Suppressor macrophage (primary cell): ENCODE results near the gene PLEKHA5.
"Not testable (repeated sequence)": the region's sequence is repeated elsewhere in the genome, so short reads cannot be mapped to it uniquely, and the experiment has no call there.

ENCODE experiments used
- DNase-seq, 4 experiments: peaks; one replicate each; pipeline ENCODE4 v3.0.0-alpha.2; 2020 to 2022

The PLEKHA5 gene

DNA sequence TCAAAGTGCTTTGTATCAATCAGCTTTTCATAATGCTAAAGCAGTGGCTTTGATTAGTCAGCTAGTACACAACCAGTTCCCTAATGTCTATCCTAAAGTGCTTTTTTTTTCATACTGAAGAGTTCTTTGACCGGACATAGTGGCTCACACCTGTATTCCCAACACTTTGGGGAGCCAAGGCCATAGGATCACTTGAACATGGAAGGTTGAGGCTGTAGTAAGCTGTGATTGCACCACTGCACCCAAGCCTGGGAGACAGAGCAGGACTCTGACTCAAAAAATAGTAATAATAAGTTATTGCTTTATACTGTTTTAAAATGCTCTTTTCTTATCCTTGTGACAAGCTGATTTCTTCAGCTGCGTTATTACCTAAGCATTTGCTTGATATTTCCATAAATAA, 155.1 kb downstream of the PLEKHA5 start:
- DNase-seq: no peak

DNA sequence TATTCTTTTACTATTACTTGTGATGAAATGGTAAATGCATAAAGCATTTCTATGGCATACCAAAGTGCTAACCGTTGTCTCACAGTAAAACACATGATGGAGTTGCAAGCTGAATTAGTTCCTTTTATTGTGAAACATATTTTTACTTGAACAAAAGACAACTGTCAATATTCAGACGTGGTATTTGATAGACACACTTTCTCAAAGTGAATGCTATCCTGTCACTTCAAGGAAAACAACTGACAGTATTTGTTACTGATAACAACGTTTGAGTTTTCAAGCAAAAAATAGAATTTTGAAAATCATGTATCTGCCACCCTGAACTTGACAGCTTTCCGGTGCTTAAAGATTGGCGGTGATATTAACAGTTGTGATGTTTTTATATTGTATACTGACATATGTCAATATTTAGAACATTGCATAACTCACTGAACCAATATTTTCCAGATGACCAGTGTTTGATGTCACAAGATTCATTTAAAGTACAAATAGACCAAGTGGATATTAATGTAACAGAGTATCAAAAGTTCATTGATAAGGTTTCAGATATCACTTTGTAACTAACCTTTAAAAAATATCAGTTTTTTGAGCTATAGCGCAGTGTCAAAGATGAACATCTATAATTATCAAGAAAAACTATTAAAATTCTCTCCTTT, 156.4 kb downstream of the PLEKHA5 start:
- DNase-seq: no peak

DNA sequence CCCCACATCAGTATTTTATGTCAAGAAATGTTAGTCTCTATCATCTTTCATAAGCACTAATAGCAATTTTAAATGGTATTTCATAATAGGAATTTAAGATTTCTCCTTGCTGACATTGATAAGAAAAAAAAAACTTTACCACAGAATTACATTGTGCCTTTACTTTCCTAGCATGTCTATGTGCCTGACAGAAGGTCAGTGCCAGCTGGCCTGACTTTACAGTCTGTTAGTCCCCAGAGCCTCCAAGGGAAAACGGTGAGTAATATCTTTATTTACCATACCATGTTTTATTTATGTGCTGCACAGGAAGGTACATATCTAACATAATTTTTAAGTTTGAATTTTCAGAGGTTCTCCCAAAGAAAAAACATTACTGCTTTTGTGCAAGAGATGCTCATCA, 157.8 kb downstream of the PLEKHA5 start:
- DNase-seq: no peak

DNA sequence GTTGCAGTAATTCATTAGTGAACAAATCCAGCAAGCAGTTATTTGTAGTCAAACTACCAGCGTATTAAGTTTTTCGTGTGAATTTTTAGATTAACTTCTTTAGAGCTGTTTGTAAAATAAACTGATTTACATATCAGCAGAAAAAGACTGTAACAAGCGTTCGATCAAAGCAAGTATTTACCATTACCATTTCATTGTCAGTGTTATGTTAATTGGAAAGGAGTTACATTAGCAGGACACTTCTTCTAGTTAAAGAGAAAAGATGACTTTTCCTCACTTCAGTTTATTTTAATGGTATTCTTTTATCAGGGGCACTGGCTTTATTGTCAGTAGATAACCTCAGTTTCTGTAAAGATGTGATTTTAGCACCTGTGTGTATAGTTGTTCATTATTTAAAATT, 158.6 kb downstream of the PLEKHA5 start:
- DNase-seq: no peak

DNA sequence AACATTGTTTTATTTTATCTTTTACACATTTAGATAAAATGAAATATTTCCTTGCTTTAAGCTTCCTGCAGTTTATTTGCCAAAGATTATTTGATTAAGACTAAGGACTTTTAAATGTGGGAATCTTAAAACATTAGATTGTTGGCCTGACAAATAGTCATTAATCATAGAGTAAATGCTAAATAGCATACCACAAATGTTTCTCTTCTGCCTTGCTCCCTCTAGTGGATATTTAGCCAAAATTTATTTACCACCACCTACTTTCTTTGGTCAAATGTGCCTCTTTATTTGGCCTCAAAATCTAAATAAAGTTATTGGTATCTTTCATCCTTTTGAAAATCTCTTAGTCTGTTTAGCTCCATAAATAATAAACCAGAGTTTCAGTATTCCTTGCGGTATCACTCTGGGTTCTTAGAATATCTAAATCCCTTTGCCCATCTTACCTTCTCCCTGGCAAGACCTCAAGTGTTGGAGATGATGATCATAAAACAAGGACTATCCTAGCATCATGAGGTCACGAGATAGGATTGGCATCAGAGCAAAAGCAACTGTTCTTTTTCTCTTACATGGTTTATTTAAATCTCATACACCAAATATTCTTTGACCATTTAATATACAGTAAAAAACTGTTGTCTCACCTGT, 159.2 kb downstream of the PLEKHA5 start:
- DNase-seq: peak; percentile 13 to 78 (median 40)

DNA sequence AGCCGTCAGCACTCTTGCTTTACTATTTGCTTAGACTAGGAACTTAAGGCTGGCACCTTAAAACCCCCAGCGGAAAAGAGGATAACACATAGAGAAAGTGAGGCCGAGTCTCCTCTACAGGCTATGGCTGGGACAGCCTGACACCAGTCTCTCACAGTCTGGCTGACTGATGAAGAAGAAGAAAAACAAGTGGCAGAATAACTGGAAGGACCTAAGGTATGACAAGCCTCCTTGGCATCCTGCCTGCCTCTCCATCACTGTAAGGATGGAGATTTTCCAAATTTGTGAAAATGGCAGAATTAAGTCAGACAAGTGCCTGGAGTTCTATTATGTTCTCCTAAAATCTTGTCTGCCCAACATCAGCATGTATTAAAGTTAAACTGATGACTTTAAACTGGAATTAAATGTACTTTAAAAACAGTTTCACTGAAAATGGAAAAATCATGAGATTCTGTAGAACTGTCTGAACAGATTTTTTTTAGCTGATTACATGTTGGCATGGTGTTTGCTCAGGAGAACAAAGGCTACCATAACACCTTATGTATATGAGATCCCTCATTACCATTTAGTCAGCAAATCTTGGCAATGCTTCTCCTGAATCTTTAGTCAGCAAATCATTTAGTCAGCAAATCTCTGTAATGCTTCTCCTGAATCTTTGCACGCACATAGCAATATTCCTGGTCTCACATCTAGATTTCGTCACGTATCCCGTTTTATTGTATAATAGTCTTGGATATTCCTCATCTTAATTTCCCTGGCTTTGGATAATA, 169.5 kb downstream of the PLEKHA5 start:
- DNase-seq: no peak

DNA sequence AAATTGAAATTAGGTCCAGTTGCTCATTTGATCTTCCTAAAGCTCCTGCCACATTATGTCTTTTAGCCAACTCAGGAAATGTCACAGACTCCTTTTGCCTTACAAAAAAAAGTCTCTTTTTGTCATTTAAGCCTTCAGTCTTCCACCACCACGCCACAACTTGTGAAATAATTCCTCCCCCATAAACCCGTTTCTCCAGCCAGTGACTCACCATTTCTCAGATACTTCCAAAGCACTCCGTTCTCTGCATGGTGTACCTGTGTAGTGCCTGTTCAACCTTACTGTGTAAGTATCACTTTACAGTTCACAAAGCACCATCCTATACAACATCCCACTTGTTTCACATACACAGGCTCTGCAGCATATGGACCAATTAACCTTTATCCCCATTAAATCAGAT, 170.2 kb downstream of the PLEKHA5 start:
- DNase-seq: peak in 3 of 4 experiments; percentile 1 to 9 (median 4)

DNA sequence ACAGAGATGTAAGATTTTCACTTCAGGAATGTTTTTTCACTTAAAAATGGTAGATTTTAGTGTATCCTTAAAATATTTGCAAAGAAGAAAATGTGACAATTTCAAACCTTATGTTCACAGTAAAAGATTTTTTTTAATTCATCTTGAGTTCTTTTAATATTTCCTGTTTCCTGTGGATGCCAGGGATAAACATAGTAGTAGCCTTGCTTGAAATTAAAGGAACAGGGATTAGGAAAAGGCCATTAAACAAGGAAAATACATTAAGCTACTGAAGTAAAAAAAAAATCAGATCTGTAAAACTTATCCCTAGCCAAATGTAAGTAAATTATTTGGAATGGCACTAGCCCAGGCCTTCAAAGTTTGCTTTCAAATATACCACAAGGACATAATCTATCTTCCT, 171.7 kb downstream of the PLEKHA5 start:
- no peak for DNase-seq

DNA sequence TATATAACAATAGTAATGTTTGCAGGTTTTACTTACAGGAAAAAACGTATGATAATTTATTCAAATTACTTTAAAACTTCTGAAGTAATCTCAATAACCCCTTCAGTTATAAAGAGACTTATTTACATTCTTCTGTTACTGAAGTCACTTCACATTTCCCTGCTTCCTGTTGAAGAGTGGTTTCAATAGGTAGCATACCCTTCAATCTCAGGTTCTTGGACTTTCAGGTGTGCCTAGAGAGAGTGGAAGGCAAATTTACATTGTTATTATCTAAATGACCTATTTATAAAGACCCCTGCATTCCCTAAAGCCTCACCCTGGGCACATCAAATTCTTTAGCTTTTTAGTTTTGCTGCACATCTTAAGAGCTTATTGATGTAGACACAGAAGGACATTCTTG, 172.2 kb downstream of the PLEKHA5 start:
- DNase-seq: no peak

DNA sequence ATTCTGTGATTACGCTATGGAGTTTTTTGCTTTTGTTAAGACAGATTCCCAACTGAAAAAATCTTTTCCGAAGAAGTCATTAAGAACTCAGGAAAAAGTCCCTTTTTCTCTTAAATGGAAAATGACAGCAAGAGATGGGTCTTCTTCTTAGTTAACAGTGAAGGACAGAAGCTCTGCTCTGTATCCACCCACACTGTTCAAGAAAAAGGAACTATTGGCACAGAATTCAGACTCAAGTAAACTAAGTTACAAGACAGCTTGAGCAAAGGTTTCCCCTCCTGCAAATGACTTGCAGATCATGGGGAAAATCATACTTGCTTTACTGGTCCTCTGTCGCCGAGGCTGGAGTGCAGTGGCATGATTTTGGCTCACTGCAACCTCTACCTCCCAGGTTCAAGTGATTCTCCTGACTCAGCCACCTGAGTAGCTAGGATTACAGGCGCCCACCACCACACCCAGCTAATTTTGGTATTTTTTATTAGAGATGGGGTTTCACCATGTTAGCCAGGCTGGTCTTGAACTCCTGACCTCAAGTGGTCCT, 172.6 kb downstream of the PLEKHA5 start:
- DNase-seq: peak; percentile 9 to 53 (median 44)

DNA sequence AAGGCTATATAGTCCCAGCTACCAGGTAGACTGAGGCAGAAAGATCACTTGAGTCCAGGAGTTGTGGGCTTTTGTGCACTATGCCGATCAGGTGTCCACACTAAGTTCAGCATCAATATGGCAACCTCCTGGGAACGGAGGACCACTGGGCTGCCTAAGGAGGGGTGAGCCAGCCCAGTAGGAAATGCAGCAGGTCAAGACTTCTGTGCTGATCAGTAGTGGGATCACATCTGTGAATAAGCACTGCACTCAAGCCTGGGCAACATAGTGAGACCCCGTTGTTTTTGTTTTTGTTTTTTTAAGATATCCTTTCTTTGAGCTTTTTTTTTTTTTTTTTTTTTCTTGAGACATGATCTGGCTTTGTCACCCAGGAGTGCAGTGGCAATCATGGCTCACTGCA, 174.0 kb downstream of the PLEKHA5 start:
- no peak for DNase-seq

DNA sequence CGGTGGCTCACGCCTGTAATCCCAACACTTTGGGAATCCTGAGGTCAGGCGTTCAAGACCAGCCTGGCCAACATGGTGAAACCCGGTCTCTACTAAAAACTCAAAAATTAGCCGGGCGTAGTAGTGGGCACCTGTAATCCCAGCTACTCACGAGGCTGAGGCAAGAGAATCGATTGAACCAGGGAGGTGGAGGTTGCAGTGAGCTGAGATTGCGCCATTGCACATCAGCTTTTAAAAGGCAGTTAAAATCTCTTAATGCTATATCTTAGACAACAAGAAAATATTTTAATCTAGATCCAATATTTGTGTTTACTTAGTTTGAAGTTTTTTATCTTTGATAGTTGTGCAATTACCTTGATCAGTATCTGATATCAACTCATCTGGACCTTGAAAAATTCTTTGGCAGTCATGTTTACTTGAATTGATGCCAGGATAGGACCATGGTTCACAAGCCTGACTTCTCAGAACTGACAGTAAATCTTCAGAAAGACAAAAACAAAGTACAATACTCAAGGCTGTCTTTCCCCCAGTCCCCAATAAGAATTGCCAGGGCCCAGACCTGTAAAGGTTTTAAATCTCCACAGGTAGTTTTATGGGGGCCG, 174.7 kb downstream of the PLEKHA5 start:
- no peak for DNase-seq

DNA sequence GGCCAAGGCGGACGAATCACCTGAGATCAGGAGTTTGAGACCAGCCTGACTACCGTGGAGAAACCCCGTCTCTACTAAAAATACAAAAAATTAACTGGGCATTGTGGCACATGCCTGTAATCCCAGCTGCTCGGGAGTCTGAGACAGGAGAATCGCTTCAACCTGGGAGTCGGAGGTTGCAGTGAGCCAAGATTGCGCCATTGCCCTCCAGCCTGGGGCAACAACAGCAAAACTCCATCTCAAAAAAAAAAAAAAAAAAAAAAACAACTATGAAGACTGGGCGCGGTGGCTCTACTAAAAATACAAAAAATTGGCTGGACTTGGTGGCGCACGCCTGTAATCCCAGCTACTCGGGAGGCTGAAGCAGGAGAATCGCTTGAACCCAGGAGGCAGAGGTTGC, 176.1 kb downstream of the PLEKHA5 start:
- DNase-seq: not testable (repeated sequence)

DNA sequence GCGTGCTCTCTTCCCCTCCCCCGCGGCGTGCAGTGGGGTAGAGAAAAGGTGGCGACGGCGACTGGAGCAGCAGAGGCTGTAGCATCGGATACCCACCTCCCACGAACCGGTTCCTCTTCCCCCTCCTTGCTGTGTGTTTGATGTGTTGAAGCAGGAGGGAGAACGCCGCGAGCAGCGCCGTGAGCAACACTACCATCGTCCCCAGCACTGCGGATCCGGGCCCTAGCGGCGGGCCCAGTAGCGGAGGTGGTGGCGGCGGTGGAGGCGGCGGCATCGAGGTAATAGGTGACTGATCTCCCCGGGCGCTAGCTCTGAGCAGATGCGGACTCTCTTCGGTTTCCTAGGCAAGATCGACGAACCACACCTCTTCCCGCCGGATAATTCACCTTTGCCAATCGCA, 176.8 kb downstream of the PLEKHA5 start:
- DNase-seq: no peak

DNA sequence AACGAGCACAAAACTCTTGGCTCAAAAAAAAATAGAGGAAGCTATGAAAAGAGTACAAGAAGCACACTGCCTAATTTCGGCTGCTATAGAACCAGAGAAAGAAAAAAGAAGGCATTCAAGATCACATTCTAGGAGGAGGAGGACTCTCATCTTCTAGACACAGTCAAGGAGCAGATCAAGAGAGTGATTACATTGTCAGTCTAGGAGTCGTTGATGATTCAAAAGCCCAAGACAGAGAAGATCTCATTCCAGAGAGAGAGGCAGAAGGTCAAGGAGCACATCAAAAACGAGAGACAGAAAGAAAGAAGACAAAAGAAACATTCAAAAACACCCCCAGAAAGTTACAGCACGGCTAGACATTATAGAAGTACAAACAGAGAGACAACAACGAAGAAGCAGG, 177.9 kb downstream of the PLEKHA5 start:
- DNase-seq: no peak

DNA sequence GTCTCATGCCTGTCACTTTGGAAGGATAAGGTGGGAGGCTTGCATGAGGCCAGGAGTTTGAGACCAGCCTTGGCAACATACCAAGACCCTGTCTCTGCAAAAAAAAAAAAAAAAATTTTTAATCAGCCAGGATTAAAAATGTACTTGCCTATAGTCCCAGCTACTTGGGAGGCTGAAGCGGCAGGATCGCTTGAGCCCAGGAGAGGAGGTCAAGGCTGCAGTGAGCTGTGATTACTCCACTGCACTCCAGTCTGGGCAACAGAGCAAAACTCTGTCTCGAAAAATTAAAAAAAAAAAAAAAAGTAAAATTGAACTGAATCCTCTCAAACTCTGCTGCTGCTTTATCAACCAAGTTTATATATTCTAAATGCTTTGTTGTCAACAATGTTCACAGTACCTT, 181.6 kb downstream of the PLEKHA5 start:
- DNase-seq: no peak

DNA sequence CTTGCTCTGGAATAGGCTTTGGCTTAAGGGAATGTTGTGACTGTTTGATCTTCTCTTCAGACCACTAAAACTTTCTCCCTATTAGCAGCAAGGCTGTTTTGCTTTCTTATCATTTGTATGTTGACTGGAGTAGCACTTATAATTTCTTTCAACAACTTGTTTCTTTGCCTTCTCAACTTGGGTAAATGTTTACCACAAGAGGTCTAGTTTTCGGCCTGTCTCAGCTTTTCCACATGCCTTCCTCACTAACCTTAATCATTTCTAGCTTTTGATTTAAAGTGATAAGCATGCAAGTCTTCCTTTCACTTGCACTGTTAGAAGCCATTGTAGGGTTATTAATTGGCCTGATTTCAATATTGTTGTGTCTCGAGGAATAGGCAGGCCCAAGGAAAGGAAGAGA, 183.1 kb downstream of the PLEKHA5 start:
- no peak for DNase-seq

DNA sequence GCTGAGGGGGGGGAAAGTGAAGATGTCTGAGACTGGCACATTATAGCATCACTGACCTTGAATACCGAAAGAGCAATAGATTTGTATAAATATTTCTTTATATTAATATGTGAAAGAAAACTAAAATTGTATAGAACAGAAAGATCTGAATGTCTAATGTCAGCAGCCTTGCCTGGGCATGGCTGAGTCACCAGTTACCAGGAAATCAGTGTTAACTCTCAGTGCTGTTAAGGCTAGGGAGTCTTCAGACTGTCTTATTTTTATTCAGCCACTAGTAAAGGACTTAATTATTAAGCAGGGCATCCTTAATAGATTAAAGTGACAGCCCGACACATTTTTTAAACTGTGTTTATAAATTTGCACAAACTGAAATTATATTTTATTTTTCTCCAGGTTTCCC, 186.9 kb downstream of the PLEKHA5 start:
- DNase-seq: no peak

DNA sequence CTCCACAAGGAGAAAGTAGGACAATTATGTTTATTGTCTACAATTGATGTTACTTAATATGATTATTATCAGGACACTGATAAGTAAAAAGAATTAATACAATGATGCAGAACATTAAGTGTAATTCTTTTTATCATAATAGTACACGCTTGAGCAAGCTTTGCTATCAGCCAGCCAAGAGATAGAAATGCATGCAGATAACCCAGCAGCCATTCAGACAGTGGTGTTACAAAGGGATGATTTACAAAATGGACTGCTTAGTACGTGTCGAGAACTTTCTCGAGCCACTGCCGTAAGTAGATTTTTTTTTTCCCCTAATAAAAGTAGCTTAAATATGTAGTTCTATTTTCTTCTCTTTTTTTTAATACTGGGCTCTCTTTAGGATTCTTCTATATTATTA, 192.8 kb downstream of the PLEKHA5 start:
- no peak for DNase-seq

DNA sequence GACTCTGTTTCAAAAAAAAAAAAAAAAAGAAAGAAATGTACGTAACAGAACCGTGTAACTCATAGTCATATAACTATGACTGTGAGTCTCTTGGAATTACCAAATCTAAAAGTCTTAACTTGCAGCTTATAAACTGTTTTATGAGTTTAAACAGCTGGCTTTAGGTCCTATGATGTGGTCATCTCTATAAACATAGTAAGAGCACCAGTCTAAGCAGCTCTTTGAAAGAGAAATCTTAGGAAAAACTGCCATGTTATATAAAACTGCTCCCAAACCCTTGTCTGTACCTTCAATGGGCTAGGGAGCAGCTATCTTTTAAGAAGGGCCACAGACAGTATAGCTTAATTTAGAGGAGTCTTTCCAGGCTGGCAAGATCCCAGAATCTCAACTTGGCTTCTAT, 194.3 kb downstream of the PLEKHA5 start:
- no peak for DNase-seq

DNA sequence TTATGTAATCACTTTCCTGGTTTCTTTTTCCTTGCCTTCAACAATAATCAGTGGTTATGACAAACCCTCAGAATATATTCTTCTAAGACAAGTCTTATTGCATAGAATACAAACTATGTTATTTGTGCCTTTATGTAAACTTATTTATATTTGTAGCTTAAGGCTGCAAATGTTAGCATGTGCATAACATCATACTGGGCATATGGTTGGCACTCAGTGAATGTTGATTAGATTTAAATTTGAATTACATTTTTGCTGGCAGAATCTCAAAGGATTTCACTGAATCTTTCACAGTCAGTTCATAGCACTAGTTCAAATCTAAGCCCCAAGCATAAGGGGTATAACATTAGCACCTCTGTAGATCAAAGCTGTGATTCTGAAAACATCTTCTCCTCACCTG, 196.6 kb downstream of the PLEKHA5 start:
- no peak for DNase-seq

DNA sequence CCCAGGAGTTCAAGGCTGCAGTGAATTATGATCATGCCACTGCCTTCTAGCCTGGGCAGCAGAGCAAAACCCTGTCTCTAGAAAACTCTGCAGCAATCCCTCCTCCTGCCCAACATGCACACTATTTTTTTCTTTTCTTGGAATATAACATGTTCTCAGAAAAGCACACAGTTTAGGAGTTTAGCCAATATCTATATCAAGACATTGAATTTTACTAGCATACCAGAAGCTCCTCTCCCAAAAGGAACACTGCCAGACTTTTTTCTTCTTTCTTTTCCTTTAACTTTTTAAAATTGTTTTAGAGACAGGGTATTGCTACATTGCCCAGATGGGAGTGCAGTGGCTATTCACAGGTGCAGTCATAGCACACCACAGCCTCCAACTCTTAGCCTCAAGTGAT, 202.7 kb downstream of the PLEKHA5 start:
- DNase-seq: no peak

DNA sequence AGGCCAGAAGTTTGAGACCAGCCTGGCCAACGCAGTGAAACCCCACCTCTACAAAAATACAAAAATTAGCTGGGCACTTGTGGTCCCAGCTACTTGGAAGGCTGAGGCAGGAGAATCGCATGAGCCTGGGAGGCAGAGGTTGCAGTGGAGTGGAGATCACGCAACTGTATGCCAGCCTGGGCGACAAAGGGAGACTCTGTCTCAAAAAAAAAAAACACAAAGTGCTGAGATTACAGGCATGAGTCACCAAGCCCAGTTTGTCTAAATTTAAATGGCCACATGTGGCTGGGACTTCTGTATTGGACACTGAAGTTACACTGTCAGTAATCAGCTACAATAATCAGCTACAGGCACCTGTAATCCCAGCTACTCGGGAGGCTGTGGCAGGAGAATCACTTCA, 208.9 kb downstream of the PLEKHA5 start:
- no peak for DNase-seq
